Measurements from ENCODE around the gene ENC1.

ENC1 gene

GRCh38 chr5:74630453-74631066, 10.0 kb downstream of the ENC1 start:
- DNase-seq: no peak

- peak; percentile 45 for DNase-seq
These were observed 11.2 kb downstream of the ENC1 start for GRCh38 chr5:74629326-74629725.

GRCh38 chr5:74628359-74628758, 12.2 kb downstream of the ENC1 start:
- no peak for DNase-seq

GRCh38 chr5:74627646-74628279, 12.8 kb downstream of the ENC1 start:
- DNase-seq: no peak

- no peak for DNase-seq
These were observed 13.9 kb downstream of the ENC1 start for GRCh38 chr5:74626386-74627222.

- no peak for DNase-seq
These were observed 14.7 kb downstream of the ENC1 start for GRCh38 chr5:74625742-74626241.

- no peak for DNase-seq
These were observed 15.5 kb downstream of the ENC1 start for GRCh38 chr5:74624931-74625505.

- DNase-seq: no peak
These were observed 16.0 kb downstream of the ENC1 start for GRCh38 chr5:74624501-74624900.

GRCh38 chr5:74623748-74624408, 16.6 kb downstream of the ENC1 start:
- no peak for DNase-seq

GRCh38 chr5:74623006-74623611, 17.4 kb downstream of the ENC1 start:
- DNase-seq: no peak

- DNase-seq: no peak
These were observed 18.4 kb downstream of the ENC1 start for GRCh38 chr5:74622122-74622521.

- DNase-seq: no peak
These were observed 19.0 kb downstream of the ENC1 start for GRCh38 chr5:74621492-74621891.

- DNase-seq: no peak
These were observed 21.2 kb downstream of the ENC1 start for GRCh38 chr5:74619308-74619707.

- DNase-seq: no peak
These were observed 22.4 kb downstream of the ENC1 start for GRCh38 chr5:74618106-74618505.

- no peak for DNase-seq
These were observed 23.3 kb downstream of the ENC1 start for GRCh38 chr5:74617202-74617601.

- no peak for DNase-seq
These were observed 24.0 kb downstream of the ENC1 start for GRCh38 chr5:74616236-74617146.

- DNase-seq: no peak
These were observed 27.2 kb downstream of the ENC1 start for GRCh38 chr5:74613283-74613682.

- no peak for DNase-seq
These were observed 28.5 kb downstream of the ENC1 start for GRCh38 chr5:74612045-74612444.

- no peak for DNase-seq
These were observed 31.6 kb downstream of the ENC1 start for GRCh38 chr5:74608736-74609601.

GRCh38 chr5:74605759-74606158, 34.8 kb downstream of the ENC1 start:
- no peak for DNase-seq

Measured in femur (tissue), 1 donor.